HG03139 (cell line): ENCODE results near the gene SENP1.

Experiments used
- ATAC-seq: cut with Tn5 transposase; IDR thresholded peaks from one replicate; pipeline ENCODE4 v1.9.1; 2021; ENCODE audit not compliant: unreplicated experiment

The SENP1 gene

DNA sequence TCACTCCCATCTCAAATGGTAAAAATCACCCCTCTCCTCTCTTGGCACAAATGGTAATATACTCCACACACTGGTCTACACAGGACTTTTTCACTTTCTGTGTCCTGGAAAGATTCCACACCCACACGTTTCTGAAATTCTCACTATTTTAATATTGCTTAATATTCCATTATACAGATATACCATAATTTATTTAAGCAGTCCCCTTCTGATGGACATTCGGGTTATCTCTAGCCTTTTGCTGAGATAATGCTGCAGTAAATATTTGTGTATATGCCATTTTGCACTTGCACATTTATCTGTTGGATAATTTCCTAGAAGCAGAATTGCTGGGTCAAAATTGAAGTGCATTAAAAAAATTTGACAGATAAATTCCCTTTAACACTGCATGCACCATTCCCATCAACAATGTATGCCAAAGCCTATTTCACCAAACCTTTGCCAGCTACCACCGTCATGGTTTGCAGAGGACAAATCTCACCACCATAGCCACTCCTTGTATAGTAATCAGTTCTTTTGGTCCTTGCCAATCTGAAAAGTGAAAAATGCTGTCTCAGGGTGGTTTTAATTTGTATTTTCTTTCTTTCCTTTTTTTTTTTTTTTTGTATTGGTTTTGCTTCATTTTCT lies 86.1 kb downstream of the SENP1 start:
- ATAC-seq: no peak

GRCh38 chr12:48018618-48018995 lies 87.3 kb downstream of the SENP1 start:
- no peak for ATAC-seq

DNA sequence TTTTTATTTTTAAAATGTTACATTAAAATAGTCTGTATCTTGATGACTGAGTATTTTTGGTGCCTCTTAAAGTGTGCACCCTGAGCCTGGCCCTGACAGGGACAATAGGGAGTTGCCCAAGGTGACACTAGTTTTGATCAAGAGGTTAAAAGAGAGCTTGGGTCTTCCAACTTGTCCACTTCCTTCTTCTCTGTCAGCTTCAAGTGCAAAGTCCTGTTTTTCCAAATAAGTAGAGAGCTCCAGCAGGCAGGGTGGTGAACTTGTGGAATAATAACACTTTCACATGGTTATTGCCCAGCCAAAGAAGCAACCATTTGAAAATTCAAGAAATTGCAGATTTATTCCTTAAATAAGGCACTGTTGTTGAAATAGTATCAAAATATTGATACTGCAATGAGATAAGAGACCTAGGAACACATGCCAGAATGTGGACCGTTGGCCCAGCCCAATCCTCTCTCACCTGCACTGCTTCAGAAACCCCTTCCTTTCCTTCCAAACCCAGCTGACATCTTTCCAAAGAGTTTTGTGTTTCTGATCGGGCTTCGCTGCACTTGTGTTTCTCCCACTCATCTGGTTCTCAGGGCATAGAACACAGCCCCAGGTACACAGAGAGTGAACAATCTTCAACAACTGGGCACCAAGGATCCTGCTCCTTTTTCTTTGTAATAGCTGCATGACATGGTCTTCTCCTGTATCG lies 87.8 kb downstream of the SENP1 start:
- no peak for ATAC-seq

DNA sequence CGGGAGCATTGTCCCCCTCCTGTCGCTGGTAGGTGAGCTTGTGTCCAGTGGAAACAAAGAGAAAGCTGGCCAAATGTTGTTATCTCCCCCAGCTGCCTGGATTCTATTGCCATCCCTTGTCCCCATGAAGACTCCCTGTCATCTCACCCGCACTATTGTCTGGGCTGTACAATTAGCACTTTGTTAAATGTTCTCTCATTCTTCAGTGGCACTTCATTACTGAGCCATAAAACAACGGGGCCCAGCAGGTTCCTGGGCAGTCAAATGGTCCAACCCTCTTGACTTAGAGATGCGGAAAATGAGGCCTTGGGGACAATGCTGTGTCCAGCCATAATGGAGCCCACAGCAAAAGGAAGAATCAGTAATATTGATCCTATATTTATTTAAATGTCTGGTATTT lies 88.4 kb downstream of the SENP1 start:
- ATAC-seq: no peak

DNA sequence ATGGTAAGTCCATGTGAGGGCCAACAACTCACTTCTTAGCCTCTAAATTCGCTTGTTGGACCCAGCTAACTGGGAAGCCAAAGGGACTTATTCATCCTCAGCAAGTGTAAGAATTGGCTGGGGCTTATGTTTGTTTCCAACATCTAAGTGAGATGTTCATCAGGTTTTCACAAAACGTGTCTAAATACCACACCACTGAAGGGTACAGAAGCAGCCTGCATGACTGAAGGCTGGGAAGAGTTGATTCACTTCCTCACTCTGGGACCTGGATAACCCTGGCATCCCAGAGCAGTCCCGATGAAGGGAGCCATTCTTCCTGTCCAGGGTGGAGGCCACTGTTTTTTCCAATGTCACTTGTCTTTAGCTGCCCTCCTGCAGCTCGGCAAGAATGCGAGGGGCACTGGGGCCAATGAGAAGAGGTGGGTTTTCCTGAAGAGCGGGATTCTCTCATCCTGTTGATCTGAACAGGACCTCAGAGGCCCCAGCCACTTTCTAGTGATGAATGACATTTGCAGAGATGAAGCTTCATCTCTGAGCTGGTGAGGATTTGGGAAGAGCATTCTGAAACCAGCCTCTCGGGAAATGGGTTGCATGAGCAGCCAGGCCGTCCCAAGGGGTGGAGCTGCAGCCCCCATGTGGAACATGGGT lies 89.4 kb downstream of the SENP1 start:
- no peak for ATAC-seq

DNA sequence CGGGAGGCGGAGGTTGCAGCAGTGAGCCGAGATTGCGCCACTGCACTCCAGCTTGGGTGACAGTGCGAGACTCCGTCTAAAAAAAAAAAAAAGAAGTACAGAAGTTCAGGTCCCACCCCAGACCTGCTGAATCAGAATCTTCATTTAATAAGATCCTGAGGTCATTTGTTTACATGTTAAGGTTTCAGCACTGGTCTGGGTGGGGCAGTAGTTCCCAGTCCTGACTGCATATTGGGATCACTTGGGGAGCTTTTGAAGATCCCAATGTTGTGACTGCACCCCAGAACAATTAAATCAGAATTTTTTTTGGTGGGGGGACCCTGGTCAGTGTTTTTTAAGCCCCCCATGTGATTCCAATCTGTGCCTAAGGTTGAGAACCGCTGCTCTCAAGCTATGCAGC lies 89.9 kb downstream of the SENP1 start:
- no peak for ATAC-seq

DNA sequence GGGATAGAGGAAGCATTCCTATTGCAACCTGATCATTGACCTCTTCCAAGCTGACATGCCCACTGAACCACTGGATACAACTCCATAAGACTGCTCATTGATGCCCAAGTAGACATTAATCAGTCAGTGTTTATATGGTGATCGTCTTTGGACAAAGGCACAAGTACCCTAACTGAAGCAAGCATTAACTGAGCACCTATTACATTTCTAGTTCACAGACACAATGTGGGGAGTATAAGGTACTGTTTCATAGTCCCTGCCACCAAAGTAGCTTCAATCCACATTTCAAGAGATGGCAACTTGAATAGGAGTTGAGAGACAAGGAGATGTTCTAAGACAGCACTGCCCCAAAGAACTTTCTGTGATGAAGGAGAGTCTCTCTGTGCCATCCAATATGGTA lies 90.8 kb downstream of the SENP1 start:
- no peak for ATAC-seq

- no peak for ATAC-seq
Measured at GRCh38 chr12:48013287-48013686, 92.6 kb downstream of the SENP1 start.

- ATAC-seq: no peak
Measured at GRCh38 chr12:48012070-48012469, 93.8 kb downstream of the SENP1 start.

DNA sequence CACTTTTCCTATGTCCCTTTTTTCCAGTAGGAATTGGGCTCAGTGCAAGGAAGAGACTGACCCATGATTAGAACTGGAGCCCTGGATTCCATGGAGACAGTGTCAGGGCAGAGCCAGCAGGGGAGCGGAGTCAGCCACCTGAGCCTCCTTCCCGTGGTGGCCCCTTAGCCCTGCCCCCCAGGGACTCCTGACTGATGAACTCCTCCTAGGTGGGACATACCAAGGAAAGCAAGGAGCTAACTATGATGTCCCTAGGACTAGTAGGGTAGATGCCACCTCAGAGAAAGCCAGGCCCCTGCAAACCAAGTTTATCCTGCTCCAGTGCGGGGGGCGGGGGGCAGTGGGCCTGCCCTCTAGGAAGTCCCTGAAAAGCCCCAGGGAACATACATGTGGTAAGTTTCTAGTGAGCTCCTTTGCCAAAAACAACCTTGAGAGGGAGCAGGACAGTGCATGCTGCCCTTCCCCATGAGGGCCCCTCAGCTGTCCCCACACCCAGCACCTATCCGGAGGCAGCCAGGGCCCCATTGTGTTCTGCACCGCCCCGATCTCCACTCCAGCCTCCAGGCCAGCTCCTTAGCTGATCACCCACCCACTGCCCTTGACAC lies 95.4 kb downstream of the SENP1 start:
- ATAC-seq: no peak

GRCh38 chr12:48009471-48009870 lies 96.4 kb downstream of the SENP1 start:
- ATAC-seq: no peak

DNA sequence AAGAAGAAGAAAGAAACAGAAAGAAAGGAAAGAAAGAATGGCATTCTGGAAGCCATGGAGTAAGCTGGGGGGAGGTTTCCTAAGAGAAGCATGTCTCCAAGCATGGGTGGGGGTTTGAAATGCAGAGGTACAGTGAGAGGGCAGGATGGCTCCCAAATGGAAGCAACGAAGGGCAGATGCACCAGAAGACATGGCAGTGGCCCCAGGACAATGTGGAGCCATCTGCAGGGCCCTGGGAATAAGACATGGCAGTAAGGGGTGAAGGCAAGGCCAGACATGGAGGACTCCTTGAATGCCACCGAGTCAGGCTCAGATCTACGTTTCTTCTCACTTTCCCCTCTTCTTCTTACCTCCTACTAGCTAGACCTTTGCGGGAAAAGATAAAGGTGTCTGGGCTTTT lies 96.9 kb downstream of the SENP1 start:
- ATAC-seq: no peak

- ATAC-seq: no peak
Measured at GRCh38 chr12:48008349-48008748, 97.5 kb downstream of the SENP1 start.

DNA sequence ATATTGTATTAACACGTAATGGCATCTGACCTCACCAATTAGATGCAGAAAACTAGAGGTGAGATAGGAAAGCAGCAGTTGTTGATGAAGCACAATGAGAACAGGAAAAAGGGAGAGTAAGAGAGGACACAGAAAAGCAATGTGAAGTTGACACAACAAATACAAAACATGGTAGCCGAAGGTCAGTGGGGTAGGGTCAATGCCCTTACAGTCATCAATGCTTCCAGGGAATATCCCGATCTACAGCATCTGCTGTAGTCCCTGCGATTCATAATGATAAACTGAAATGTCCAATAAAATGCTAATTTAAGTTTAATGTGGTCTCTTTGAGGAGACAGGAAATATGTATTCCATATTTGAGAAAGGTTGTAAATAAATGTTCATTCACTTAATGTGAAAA lies 98.7 kb downstream of the SENP1 start:
- no peak for ATAC-seq

DNA sequence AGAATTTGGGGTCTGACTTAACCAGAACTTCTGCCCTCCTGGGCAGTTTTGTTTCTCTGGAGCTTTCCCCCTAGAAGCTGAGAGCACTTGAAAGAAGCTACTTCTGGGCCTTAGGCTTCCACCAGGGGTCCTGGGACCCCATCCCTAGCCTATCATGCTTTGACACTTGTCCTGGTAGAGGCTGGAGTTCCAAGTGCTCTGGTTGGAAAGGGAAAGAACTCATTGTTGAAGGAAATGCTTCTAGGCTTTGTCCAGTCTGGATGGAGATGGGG lies 100.2 kb downstream of the SENP1 start:
- no peak for ATAC-seq

DNA sequence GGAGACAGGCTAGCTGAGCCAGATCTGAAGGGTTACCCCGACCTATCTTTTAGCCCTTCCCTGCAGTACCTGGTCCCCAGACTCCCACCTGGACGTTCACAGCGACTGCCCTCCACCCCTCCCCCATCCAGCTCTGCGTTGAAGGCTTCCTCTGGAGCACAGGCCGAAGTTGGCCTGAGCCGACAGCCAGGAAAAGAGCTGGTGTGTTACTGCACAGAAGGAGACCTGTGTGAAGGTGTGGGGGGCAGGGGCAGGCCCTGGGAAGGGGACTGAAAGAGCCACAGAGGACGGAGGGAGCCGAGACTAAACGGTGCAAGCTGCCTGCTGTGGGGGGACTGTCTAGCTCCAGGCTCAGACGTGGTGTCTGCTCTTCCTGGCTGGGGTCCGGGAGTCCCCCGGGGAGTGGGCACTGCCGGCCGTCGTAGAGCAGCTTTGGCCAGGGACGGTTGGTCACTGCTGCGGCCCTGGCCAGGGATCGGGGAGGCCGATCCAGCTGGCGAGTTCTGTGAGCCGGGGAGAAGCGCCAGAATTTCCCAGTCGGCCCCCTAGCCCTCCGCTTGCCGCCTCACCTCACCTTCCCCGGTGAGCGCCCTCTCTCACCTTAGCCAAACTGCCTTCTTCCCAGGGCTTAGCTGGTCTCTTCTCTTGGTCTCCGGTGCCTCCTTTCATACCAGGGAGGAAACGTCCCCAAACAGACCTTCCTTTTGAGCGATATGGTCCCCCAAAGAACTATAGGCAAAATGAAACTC lies 100.7 kb downstream of the SENP1 start:
- ATAC-seq: no peak

DNA sequence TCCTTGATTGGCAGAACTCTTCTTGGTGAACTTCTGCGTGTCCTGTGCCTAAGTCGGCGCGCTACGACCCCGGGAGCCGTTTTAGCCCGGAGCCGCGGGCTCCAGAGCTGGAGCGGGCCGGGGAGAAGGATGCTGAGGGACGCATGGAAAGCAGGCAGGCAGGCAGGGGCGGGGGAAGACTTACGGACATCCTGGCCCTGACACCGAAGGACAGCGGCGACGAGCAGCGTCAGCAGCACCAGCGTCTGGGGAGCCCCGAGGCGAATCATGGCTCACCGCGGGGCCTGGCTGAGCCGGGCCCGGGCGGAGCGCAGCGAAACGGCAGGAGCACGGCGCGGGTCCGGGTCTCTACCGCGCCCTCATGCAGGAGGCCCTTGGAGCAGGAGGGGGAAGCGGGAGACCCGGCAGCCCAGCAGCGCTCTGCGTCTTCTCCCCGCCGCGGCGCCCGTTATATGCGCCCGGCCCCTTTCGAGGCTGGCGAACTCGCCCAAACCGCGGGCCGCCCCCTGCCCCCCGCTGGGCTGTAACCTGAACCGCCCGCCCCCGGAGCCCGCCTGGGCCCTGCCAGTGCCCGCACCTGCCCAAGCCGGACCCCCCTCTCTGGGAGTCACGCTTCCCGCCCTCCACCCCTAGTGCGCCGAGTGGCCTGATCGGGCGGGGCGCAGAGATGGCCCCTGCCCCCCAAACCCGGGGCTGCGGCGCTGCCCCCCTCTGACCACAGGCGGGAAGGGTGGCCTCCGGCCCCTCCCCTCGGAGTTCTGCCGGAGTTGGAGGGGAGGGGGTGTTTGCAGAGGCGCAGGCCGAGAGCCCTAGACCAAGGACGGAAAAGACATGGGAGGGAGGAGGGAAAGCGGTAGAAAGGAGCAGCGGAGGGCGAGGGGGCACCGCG lies 101.6 kb downstream of the SENP1 start, which contains the start of gene COL2A1:
COL2A1 (minus strand) TSS at position 424 of the 889 bp plus-strand sequence; CDS start at position 269, 155 bp downstream.
- no peak for ATAC-seq

DNA sequence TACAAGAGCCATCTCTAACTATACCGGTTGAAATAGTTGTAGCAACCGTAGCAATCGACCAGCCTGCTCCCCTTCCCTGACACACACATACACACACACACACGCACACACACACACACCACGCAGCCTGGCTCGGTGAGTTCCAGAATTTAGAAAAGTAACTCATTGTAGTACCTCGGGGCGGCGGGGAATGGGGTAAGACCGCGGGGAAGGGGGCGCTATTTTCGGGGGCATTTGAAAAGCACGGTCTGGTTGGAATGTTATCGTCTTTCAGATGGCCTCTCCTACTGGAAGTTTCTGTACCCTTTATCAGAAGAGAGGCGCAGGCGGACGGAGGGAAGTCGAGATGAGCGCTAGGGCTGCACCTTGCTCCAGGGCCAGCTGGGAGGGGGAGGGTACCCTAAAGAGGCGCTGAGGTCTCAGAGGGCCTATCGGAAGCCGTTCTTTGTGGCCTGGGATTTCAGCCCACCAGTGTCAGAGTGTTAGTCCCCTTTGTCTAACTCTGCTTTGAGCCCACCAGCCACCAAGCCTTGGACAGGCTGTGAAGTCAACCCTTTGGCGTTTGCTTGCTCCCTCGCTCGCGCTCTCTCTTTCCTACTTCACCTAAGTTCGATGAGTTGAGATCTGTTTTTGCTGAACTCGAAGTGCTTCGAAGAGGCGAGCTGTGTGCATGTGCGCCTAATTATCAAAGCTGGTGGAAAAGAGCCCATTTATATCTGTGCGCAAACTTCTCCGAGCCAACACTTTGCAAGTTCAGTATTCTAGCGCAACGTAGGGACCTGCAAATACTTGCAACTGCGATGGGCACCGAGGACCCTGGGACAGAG lies 102.4 kb downstream of the SENP1 start:
- no peak for ATAC-seq

GRCh38 chr12:48002773-48003218 lies 103.1 kb downstream of the SENP1 start:
- no peak for ATAC-seq

- ATAC-seq: no peak
Measured at GRCh38 chr12:48002414-48002730, 103.5 kb downstream of the SENP1 start.
